Gastroesophageal sphincter (tissue), 4 donors: ENCODE results near the gene MYCBPAP. TPM values are rescaled to one million over a fixed set of nuclear protein-coding genes. Genes with fewer than 3 reads are reported as not detected.

Experiments used
- ATAC-seq: fragments of 150-250 bp; one replicate; pipeline ENCODE4 v1.9.1; 2016; ENCODE audit warnings: mild to moderate bottlenecking, moderate library complexity
- H3K27ac ChIP-seq, 4 donors: fragments of 200-600 bp; sonication (generic) in 3 of 4; 1 replicate in 3 of 4; 2 replicates in 1 of 4; pipeline ENCODE4 v1.5.1; 2016 to 2019
- H3K27me3 ChIP-seq: fragments of 200-600 bp; sonication (generic); one replicate; pipeline ENCODE4 v1.5.1; 2019
- H3K36me3 ChIP-seq, 2 donors: fragments of 200-600 bp; sonication (generic); one replicate each; pipeline ENCODE4 v1.5.1; 2019; ENCODE audit warnings: control low read depth in 1 of 2
- H3K4me1 ChIP-seq, 3 donors: fragments of 200-600 bp; sonication (generic); 1 replicate in 2 of 3; 2 replicates in 1 of 3; pipeline ENCODE4 v1.5.1; 2016 to 2019; ENCODE audit warnings: control low read depth in 2 of 3
- H3K4me3 ChIP-seq, 2 donors: fragments of 200-600 bp; sonication (generic); one replicate each; pipeline ENCODE4 v1.5.1; 2019; ENCODE audit warnings: mild to moderate bottlenecking in 1 of 2, moderate library complexity in 1 of 2
- H3K9me3 ChIP-seq, 3 donors: fragments of 200-600 bp; sonication (generic); one replicate each; pipeline ENCODE4 v1.5.1; 2017 to 2019; ENCODE audit warnings: control low read depth in 2 of 3
- EP300 ChIP-seq: sonication (generic); formaldehyde crosslinking; IDR thresholded peaks from one replicate; pipeline ENCODE4 v1.6.1; 2017; ENCODE audit warnings: antibody characterized with exemption, mild to moderate bottlenecking
- POLR2A ChIP-seq, 2 donors: fragments of 450-650 bp; IDR thresholded peaks; one replicate each; pipeline ENCODE4 v1.6.1; 2017; ENCODE audit warnings: antibody characterized with exemption in 2 of 2, mild to moderate bottlenecking in 2 of 2, moderate library complexity in 1 of 2
- POLR2AphosphoS5 ChIP-seq: sonication (generic); formaldehyde crosslinking; IDR thresholded peaks from one replicate; pipeline ENCODE4 v1.6.1; 2017; ENCODE audit warnings: antibody characterized with exemption
- WGBS, 2 donors: methylation state at CpG; one replicate each; pipeline ENCODE4 v1.1.5; 2018; ENCODE audit warnings: low coverage in 1 of 2; 5-methylcytosine and 5-hydroxymethylcytosine counted together
- total RNA-seq, 4 donors: library from RNA; depleted of rRNA; stranded (reverse); fragments of >200 nt; gene quantifications; one replicate each; pipeline ENCODE4 v1.1.0, GENCODE V29; 2016
- TF ChIP-seq, protein P1 (sequence below), 4 experiments: fragments of 200-600 bp in 2 of 4; fragments of 450-650 bp in 2 of 4; sonication (generic) in 1 of 4; IDR thresholded peaks; one replicate each; pipeline ENCODE4 v1.5.1; 2017 to 2019; ENCODE audit warnings: antibody characterized with exemption in 4 of 4, mild to moderate bottlenecking in 2 of 4, moderate library complexity in 2 of 4

MYCBPAP gene
- total RNA-seq, 4 donors from 2014 or later, result 0.27 to 0.31 TPM; not detected in 2

DNA sequence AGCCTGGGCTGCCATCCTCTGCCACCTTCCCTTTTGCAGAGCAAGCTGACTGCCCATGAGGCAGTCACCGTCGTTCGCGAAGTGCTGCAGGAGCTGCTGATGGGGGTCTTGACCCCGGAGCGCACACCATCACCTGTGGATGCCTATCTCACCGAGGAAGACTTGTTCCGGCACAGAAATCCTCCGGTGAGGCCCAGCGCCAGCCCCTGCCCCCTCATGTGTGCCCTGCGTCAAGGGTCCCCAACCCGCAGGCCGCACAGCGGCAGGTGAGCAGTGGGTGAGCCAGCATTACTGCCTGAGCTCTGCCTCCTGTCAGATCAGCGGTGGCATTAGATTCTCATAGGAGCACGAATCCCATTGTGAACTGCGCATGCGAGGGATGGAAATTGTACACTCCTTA is 16.6 kb downstream of the MYCBPAP start:
- no peaks in the 10 kb centered on the region for H3K9me3 ChIP-seq
- no peak overlapping the region for H3K4me3 ChIP-seq
- H3K27me3 ChIP-seq, result peaks cover 20% of the 10 kb centered on the region
- WGBS, 2 donors, result 80 to 82% methylated on average over 4 of the region's 18 CpGs
- H3K36me3 ChIP-seq, result no peaks in the 10 kb centered on the region
- no peak overlapping the region for H3K27ac ChIP-seq
- H3K4me1 ChIP-seq, result no peaks in the 10 kb centered on the region
- TF ChIP-seq, protein P1, sequence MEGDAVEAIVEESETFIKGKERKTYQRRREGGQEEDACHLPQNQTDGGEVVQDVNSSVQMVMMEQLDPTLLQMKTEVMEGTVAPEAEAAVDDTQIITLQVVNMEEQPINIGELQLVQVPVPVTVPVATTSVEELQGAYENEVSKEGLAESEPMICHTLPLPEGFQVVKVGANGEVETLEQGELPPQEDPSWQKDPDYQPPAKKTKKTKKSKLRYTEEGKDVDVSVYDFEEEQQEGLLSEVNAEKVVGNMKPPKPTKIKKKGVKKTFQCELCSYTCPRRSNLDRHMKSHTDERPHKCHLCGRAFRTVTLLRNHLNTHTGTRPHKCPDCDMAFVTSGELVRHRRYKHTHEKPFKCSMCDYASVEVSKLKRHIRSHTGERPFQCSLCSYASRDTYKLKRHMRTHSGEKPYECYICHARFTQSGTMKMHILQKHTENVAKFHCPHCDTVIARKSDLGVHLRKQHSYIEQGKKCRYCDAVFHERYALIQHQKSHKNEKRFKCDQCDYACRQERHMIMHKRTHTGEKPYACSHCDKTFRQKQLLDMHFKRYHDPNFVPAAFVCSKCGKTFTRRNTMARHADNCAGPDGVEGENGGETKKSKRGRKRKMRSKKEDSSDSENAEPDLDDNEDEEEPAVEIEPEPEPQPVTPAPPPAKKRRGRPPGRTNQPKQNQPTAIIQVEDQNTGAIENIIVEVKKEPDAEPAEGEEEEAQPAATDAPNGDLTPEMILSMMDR (IDR thresholded peaks at IDR 0.05), result no peak
- TF ChIP-seq POLR2AphosphoS5 (no peak), POLR2A (IDR thresholded peaks at IDR 0.05) (no peak), EP300 (no peak)
- ATAC-seq, result no peak

DNA sequence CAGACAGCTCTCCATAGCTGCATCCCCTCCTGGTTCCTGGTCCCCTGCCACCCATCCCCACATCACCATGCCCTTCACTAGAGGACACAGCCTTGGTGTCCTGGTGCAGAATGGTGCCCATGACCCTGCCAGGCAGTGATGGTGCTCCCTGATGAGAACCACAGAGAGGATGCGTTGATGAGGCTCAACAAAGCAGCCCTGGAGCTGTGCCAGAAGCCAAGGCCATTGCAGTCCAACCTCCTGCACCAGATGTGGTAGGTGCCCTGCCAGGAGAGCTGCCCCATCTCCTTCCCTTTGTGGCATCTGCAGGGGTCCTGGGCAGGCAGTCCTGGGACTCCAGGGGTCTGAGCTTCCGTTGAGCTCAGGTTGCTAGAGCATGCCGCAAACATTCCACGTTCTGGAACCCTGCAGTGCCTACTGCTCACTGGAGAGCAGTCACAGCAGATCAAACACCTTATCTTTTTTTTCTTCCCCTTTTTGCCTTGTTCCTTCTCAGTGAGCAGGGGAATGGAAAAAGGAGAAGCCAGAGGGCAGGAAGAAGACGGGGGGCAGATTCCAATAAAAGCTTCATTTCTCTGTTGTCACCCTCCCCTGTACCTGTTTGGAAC is 19.0 kb downstream of the MYCBPAP start:
- no peaks in the 10 kb centered on the region for H3K36me3 ChIP-seq
- H3K4me1 ChIP-seq, result peaks cover 0 to 4% (median 0%) of the 10 kb centered on the region in 3 donors
- no peak for ATAC-seq
- WGBS, 2 donors, result 40% methylated on average over 2 of the region's 5 CpGs; no CpG with 5 or more reads in 1 of the 2 donors
- H3K27ac ChIP-seq, result no peak overlapping the region
- no peak for TF ChIP-seq POLR2AphosphoS5
- TF ChIP-seq POLR2A (IDR thresholded peaks at IDR 0.05), result no peak
- TF ChIP-seq, protein P1 (IDR thresholded peaks at IDR 0.05), result no peak
- no peak for TF ChIP-seq EP300
- no peaks in the 10 kb centered on the region for H3K9me3 ChIP-seq
- no peak overlapping the region for H3K4me3 ChIP-seq
- H3K27me3 ChIP-seq, result peaks cover 44% of the 10 kb centered on the region

DNA sequence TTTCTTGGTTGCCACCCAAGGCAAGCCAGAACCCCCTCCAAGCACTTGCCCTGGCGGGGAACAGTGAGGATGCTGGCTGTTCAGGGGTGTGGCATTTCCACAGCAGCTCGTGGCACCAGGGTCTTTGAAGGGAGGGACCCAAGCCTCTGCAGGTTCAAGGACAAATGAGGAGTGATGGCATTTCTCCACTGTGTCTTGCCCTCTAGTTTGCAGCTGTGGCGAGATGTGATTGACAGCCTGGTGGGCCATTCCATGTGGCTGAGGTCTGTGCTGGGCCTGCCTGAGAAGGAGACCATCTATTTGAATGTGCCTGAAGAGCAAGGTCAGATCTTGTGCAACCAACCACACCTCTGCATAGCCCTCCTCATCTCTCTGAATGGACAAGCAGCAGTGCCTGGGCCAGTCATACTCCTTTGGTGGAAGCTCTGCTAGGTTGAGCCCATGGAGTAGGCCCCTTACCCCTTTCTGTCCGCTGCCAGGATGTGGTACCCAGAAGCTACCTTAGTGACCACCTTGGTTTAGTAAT is 19.8 kb downstream of the MYCBPAP start:
- Histone ChIP-seq H3K27me3 (peaks cover 52% of the 10 kb centered on the region), H3K4me3 (no peak overlapping the region), H3K36me3 (no peaks in the 10 kb centered on the region), H3K4me1 (peaks cover 0 to 12% (median 0%) of the 10 kb centered on the region in 3 donors), H3K27ac (no peak overlapping the region), H3K9me3 (no peaks in the 10 kb centered on the region)
- ATAC-seq, result no peak
- no CpG with 5 or more reads among the region's 4 CpGs for WGBS, 2 donors
- TF ChIP-seq, protein P1 (IDR thresholded peaks at IDR 0.05), result no peak
- no peak for TF ChIP-seq POLR2AphosphoS5
- no peak for TF ChIP-seq POLR2A (IDR thresholded peaks at IDR 0.05)
- TF ChIP-seq EP300, result no peak

DNA sequence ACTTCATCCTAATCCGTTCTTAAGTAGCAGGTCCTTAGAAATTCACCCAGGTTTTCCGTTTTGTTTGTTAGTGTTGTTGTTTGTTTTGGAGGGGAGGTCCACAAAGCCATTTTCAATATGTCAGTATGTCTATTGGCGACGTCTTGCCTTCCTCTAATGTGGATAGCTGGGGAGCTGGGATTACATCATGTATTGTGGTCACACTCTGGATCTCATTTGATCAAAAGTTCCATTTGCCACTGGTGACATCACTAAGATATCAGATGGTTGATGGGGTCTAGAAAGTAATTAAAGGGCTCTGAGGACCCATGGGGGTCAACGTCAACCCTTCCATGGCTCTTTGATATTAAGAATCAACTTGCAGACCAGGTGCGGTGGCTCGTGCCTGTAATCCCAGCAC is 21.6 kb downstream of the MYCBPAP start:
- Histone ChIP-seq H3K27me3 (peaks cover 69% of the 10 kb centered on the region), H3K36me3 (no peaks in the 10 kb centered on the region), H3K27ac (no peak overlapping the region), H3K9me3 (no peaks in the 10 kb centered on the region), H3K4me1 (peaks cover 0 to 28% (median 9%) of the 10 kb centered on the region in 3 donors), H3K4me3 (no peak overlapping the region)
- WGBS, 2 donors, result 80 to 85% methylated on average over 7 of the region's 7 CpGs
- no peak for ATAC-seq
- TF ChIP-seq, protein P1 (IDR thresholded peaks at IDR 0.05), result no peak
- TF ChIP-seq POLR2AphosphoS5 (no peak), EP300 (no peak), POLR2A (IDR thresholded peaks at IDR 0.05) (no peak)

DNA sequence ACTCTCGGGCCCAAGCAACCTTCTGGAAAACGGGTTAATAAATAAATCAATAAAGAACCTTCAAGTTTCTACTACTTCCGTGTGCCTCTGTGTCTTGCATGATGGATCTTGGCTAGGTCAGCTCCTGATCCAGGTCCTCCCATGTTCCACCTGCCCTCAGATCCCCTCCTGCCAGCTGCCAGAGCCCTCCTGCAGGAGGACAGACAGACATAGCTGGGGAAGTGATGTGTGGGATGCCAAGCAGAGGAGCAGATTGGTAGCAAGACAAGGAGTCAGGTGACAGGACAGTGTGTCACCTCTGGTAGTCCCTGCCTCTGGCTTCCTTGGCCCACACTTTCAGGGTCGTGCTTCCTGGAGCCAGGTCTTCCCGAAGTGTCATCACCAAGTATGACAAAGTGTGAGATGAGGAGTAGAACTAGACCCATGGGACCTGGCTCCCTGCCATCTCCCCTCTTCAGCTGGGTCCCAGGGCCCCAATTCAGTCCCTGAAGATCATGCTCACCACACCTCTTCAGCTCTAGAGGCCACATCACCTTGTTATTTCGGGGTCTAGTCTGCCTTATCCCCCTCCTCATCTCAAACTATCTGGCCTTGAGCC is 23.3 kb downstream of the MYCBPAP start:
- H3K36me3 ChIP-seq, result no peaks in the 10 kb centered on the region
- no peaks in the 10 kb centered on the region for H3K9me3 ChIP-seq
- peaks cover 0 to 28% (median 9%) of the 10 kb centered on the region in 3 donors for H3K4me1 ChIP-seq
- ATAC-seq, result no peak
- no peak overlapping the region for H3K4me3 ChIP-seq
- 44 to 64% methylated on average over 4 to 5 of the region's 6 CpGs for WGBS, 2 donors
- no peak for TF ChIP-seq POLR2A (IDR thresholded peaks at IDR 0.05)
- TF ChIP-seq, protein P1 (IDR thresholded peaks at IDR 0.05), result no peak
- no peak for TF ChIP-seq POLR2AphosphoS5
- TF ChIP-seq EP300, result no peak
- no peak overlapping the region for H3K27ac ChIP-seq
- H3K27me3 ChIP-seq, result peaks cover 70% of the 10 kb centered on the region
